Tibial artery (tissue), 4 donors: ENCODE results near the gene MND1.

Source experiments
- DNase-seq, 2 donors: peaks; one replicate each; pipeline ENCODE4 v3.0.0-alpha.2; 2019
- H3K27ac ChIP-seq, 2 donors: fragments of 200-600 bp; sonication (generic) in 1 of 2; 1 replicate in 1 of 2; 2 replicates in 1 of 2; pipeline ENCODE4 v1.5.1; 2018 to 2019; ENCODE audit warnings: mild to moderate bottlenecking in 1 of 2
- H3K27me3 ChIP-seq, 2 donors: fragments of 200-600 bp; sonication (generic) in 1 of 2; one replicate each; pipeline versions ENCODE4 v1.5.1 to v1.6.0; 2016 to 2019
- H3K36me3 ChIP-seq, 3 donors: fragments of 200-600 bp; sonication (generic) in 2 of 3; one replicate each; pipeline ENCODE4 v1.5.1; 2016 to 2019; ENCODE audit warnings: mild to moderate bottlenecking in 2 of 3
- H3K4me1 ChIP-seq, 4 donors: fragments of 200-600 bp; sonication (generic) in 2 of 4; 1 replicate in 3 of 4; 2 replicates in 1 of 4; pipeline ENCODE4 v1.5.1; 2016 to 2019
- H3K4me3 ChIP-seq, 2 donors: fragments of 200-600 bp; sonication (generic) in 1 of 2; 1 replicate in 1 of 2; 2 replicates in 1 of 2; pipeline ENCODE4 v1.5.1; 2018 to 2019; ENCODE audit warnings: mild to moderate bottlenecking in 2 of 2
- H3K9me3 ChIP-seq, 3 donors: fragments of 200-600 bp; sonication (generic) in 1 of 3; one replicate each; pipeline ENCODE4 v1.5.1; 2016 to 2019
- CTCF ChIP-seq, 2 experiments: fragments of 200-600 bp in 1 of 2; fragments of 450-650 bp in 1 of 2; IDR thresholded peaks; one replicate each; pipeline ENCODE4 v1.5.1; 2017 to 2019; ENCODE audit warnings: antibody characterized with exemption in 2 of 2, mild to moderate bottlenecking in 1 of 2, moderate library complexity in 1 of 2
- intact Hi-C: fragments of 100-400 bp; cut with DNase I; formaldehyde crosslinking; loops from one replicate; pipeline ENCODE4 v1.15.0; 2023; ENCODE audit warnings: low total_unique reads

Gene MND1

GRCh38 chr4:153439831-153440230 is 95.3 kb downstream of the MND1 start:
- no peak overlapping the region for H3K27ac ChIP-seq
- DNase-seq: no peak
- H3K4me3 ChIP-seq: no peak overlapping the region
- H3K27me3 ChIP-seq: no peaks in the 10 kb centered on the region
- no peaks in the 10 kb centered on the region for H3K36me3 ChIP-seq
- intact Hi-C loops: no loop called here
- peaks cover 0 to 8% (median 0%) of the 10 kb centered on the region in 4 donors for H3K4me1 ChIP-seq
- no peak for TF ChIP-seq CTCF (IDR thresholded peaks at IDR 0.05)
- no peaks in the 10 kb centered on the region for H3K9me3 ChIP-seq

GRCh38 chr4:153440475-153440874 is 96.0 kb downstream of the MND1 start:
- no peak for TF ChIP-seq CTCF (IDR thresholded peaks at IDR 0.05)
- H3K9me3 ChIP-seq: no peaks in the 10 kb centered on the region
- H3K27me3 ChIP-seq: no peaks in the 10 kb centered on the region
- intact Hi-C loops: no loop called here
- peaks cover 0 to 8% (median 0%) of the 10 kb centered on the region in 4 donors for H3K4me1 ChIP-seq
- no peak overlapping the region for H3K4me3 ChIP-seq
- no peak for DNase-seq
- no peaks in the 10 kb centered on the region for H3K36me3 ChIP-seq
- no peak overlapping the region for H3K27ac ChIP-seq

GRCh38 chr4:153447175-153447905 is 102.9 kb downstream of the MND1 start:
- Histone ChIP-seq H3K4me3 (peak overlapping the region; percentile 14 to 32), H3K27ac (peak overlapping the region; percentile 67 to 78)

GRCh38 chr4:153448003-153448731 is 103.7 kb downstream of the MND1 start:
- peak overlapping the region; percentile 67 to 78 for H3K27ac ChIP-seq
- H3K4me1 ChIP-seq: peaks cover 0 to 50% (median 14%) of the 10 kb centered on the region in 4 donors
- DNase-seq: no peak

More at GRCh38 chr4:153447175-153447905, 102.9 kb downstream of the MND1 start:
- intact Hi-C loops: no loop called here
- no peak for DNase-seq
- Histone ChIP-seq H3K36me3 (no peaks in the 10 kb centered on the region), H3K9me3 (no peaks in the 10 kb centered on the region), H3K27me3 (no peaks in the 10 kb centered on the region), H3K4me1 (peaks cover 0 to 48% (median 14%) of the 10 kb centered on the region in 4 donors)
- no peak for TF ChIP-seq CTCF (IDR thresholded peaks at IDR 0.05)

GRCh38 chr4:153449338-153449737 is 104.8 kb downstream of the MND1 start:
- peaks cover 0 to 50% (median 14%) of the 10 kb centered on the region in 4 donors for H3K4me1 ChIP-seq
- H3K9me3 ChIP-seq: no peaks in the 10 kb centered on the region
- peak overlapping the region in 1 of 2 donors; percentile 78 for H3K27ac ChIP-seq
- no peaks in the 10 kb centered on the region for H3K27me3 ChIP-seq
- TF ChIP-seq CTCF (IDR thresholded peaks at IDR 0.05): no peak
- intact Hi-C loops: no loop called here
- H3K36me3 ChIP-seq: no peaks in the 10 kb centered on the region
- H3K4me3 ChIP-seq: no peak overlapping the region
- DNase-seq: no peak

More at GRCh38 chr4:153448003-153448731, 103.7 kb downstream of the MND1 start:
- TF ChIP-seq CTCF (IDR thresholded peaks at IDR 0.05): no peak
- intact Hi-C loops: no loop called here
- Histone ChIP-seq H3K27me3 (no peaks in the 10 kb centered on the region), H3K9me3 (no peaks in the 10 kb centered on the region), H3K4me3 (peak overlapping the region; percentile 14 to 32), H3K36me3 (no peaks in the 10 kb centered on the region)
